Peyer's patch (tissue), 4 donors: ENCODE results near the gene ATP8A1.

Experiments
- CTCF ChIP-seq, 6 experiments: fragments of 450-650 bp in 4 of 6; fragments of 200-600 bp in 2 of 6; sonication (generic) in 1 of 6; IDR thresholded peaks; one replicate each; pipeline ENCODE4 v1.5.1; 2017 to 2019; ENCODE audit warnings: antibody characterized with exemption in 6 of 6, mild to moderate bottlenecking in 3 of 6, moderate library complexity in 1 of 6
- POLR2A ChIP-seq, 2 donors: fragments of 450-650 bp; IDR thresholded peaks; one replicate each; pipeline ENCODE4 v1.5.1; 2017; ENCODE audit warnings: antibody characterized with exemption in 2 of 2, mild to moderate bottlenecking in 2 of 2, moderate library complexity in 2 of 2

GRCh38 chr4:42488114-42488513 lies 168.8 kb downstream of the ATP8A1 start:
- no peak for TF ChIP-seq CTCF (IDR thresholded peaks at IDR 0.05)
- no peak for TF ChIP-seq POLR2A (IDR thresholded peaks at IDR 0.05)
